Kidney epithelial cell (primary cell): ENCODE measurements around the gene PDE11A. TPM values are rescaled to one million over a fixed set of nuclear protein-coding genes. Genes with fewer than 3 reads are reported as not detected.

Experiments used
- DNase-seq: peaks from one replicate; pipeline ENCODE4 v3.0.0-alpha.2; 2010; ENCODE audit warnings: low read depth
- H3K27me3 ChIP-seq: 2 replicates; pipeline ENCODE4 v1.6.0; 2011; ENCODE audit warnings: low read length; ENCODE audit not compliant: control insufficient read depth, insufficient read depth
- H3K36me3 ChIP-seq: 2 replicates; pipeline ENCODE4 v1.5.1; 2011; ENCODE audit warnings: low read length; ENCODE audit not compliant: control insufficient read depth, insufficient read depth
- H3K4me3 ChIP-seq: 2 replicates; pipeline ENCODE4 v1.5.1; 2011; ENCODE audit warnings: low read depth, mild to moderate bottlenecking, control low read depth, low read length
- CTCF ChIP-seq: IDR thresholded peaks from 2 replicates; pipeline ENCODE4 v1.5.1; 2011; ENCODE audit warnings: mild to moderate bottlenecking, moderate library complexity, low read length, control low read depth, inconsistent platforms; ENCODE audit not compliant: insufficient read depth, poor library complexity, severe bottlenecking
- total RNA-seq: library from RNA; depleted of rRNA; stranded (reverse); fragments of >200 nt; gene quantifications from 2 replicates; pipeline ENCODE4 v1.2.3, GENCODE V29; 2015

PDE11A gene
- total RNA-seq, 1 donor from 2014 or later, result 0.13 TPM

DNA sequence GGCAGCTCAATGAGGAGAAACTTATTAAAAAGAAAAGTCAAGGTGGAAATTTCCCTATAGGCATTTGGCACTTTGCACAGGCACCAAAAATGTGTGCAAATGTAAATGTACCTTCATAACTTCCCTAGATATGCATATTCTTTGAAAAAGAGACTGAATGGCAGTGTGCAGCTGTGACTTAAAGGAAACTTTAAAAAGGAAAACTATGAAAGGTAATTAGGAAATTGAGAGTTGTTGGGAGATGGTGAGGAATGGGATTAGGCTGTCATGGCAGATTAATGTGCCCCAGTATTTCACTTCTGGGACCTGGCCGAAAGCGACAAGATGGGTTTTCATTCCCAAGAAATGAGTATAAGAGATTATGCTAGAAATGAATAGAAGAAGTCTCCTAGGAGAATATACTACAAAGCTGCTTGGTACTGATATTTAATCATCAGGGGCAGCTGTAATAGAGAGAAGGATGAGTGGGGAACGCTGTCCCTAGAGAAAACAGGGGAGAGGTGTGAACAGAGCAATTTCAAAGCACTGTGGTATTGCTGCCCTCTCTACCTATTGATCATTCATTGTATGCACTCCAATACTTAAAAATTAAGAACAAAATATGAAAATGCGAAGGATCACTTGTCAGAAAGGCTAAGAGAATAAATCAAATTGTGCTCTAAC, 366.9 kb downstream of the PDE11A start:
- no peak overlapping the region for H3K4me3 ChIP-seq
- H3K36me3 ChIP-seq, result no peaks in the 10 kb centered on the region
- H3K27me3 ChIP-seq, result no peaks in the 10 kb centered on the region
- TF ChIP-seq CTCF, result no peak
- no peak for DNase-seq

- H3K4me3 ChIP-seq, result no peak overlapping the region
- DNase-seq, result no peak
- TF ChIP-seq CTCF, result no peak
- H3K27me3 ChIP-seq, result no peaks in the 10 kb centered on the region
- no peaks in the 10 kb centered on the region for H3K36me3 ChIP-seq
Observed at GRCh38 chr2:177703159-177703558, 369.4 kb downstream of the PDE11A start.

- TF ChIP-seq CTCF, result no peak
- Histone ChIP-seq H3K4me3 (no peak overlapping the region), H3K27me3 (no peaks in the 10 kb centered on the region), H3K36me3 (no peaks in the 10 kb centered on the region)
- no peak for DNase-seq
Observed at GRCh38 chr2:177698281-177698680, 374.3 kb downstream of the PDE11A start.

GRCh38 chr2:177694348-177694747, 378.2 kb downstream of the PDE11A start:
- DNase-seq, result no peak
- no peak overlapping the region for H3K4me3 ChIP-seq
- no peak for TF ChIP-seq CTCF
- no peaks in the 10 kb centered on the region for H3K36me3 ChIP-seq
- no peaks in the 10 kb centered on the region for H3K27me3 ChIP-seq

GRCh38 chr2:177693658-177694339, 378.8 kb downstream of the PDE11A start:
- Histone ChIP-seq H3K27me3 (no peaks in the 10 kb centered on the region), H3K4me3 (no peak overlapping the region), H3K36me3 (no peaks in the 10 kb centered on the region)
- no peak for DNase-seq
- no peak for TF ChIP-seq CTCF
